ENCODE data around the gene BIN1.

The BIN1 gene

DNA sequence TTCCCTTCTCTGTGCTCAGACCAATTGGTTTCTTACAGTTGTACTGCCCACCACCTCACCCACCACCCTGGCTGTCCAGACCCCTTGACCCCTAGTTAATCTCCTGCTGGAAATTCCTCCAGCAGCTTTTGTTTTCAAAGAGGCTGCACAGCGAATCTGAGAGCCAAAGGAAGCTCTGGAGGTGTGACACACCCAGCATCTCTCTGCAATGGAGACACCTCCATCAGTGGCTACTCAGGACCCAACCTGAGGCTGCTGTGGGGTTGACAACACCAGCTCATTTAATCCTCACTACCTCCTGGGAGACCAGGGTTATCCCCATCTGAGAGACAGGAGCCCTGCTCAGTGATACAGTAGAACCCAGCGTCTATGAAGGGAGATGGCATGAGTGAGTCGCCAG is 86.4 kb downstream of the BIN1 start:
- no peak for DNase-seq (ENCODE audit: low spot score)

DNA sequence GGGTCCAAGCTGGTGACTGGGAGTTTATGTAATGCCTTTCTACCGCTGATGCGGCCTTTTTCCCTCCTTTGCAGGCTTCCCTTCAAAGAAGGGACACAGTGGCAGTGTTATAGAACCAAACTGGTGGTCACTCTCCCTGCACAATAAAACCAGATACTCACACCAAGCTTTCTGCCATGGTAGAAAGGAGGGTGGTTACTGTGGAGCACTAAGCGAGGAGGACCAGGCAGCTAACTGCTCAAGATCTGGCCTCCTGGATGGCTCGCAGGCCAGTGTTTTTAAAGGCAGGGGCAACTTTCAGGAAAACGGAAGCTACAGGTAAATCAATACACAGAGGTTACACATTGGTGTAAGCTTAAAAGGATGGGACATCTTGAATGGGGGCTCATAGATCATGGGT is 89.4 kb downstream of the BIN1 start:
- no peak for DNase-seq (ENCODE audit: low spot score)

DNA sequence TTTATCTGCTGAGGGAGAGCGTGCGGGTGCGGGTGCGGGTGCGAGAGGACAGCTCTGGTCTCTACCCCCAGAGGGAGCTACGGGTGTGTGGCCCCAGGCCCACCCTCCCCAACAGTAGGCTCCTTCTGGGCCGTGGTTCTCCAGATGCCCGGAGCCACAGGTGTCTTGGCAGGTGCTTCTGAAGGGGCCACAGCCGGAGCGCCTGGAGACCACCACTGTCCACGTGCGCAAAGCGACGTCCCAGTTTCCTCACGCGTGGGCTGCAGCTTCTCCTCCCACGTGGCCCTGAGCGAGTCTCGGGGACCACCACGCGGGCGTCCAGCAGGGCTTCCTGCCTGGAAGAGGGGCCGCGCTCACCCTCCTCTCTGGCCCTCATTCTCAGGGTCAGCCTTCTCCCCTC is 90.6 kb downstream of the BIN1 start:
- no peak for DNase-seq (ENCODE audit: low spot score)

GRCh38 chr2:127015106-127015910 is 91.6 kb downstream of the BIN1 start:
- DNase-seq (ENCODE audit: low spot score): no peak

GRCh38 chr2:127014630-127015029 is 92.3 kb downstream of the BIN1 start:
- DNase-seq (ENCODE audit: low spot score): no peak

DNA sequence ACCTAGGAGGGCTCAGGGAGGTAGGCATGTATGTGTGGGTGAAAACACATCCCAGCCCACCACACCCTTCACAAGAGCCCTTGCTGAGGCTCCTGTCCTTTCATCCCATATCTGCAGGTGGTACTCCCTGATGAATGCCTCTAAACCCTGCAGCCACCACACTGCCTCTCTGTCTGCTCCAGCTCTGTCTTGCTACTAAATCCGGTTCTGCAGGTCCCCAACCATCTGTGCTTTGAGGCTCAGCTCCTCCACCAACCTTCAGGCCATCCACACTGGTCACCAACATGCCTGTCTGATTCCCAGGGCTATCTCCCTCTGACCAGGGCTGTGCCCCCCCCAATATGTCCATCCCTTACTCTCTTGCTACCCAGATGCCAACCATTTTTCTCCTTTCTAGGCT is 92.7 kb downstream of the BIN1 start:
- no peak for DNase-seq (ENCODE audit: low spot score)

GRCh38 chr2:127012868-127013267 is 94.1 kb downstream of the BIN1 start:
- DNase-seq (ENCODE audit: low spot score): no peak

DNA sequence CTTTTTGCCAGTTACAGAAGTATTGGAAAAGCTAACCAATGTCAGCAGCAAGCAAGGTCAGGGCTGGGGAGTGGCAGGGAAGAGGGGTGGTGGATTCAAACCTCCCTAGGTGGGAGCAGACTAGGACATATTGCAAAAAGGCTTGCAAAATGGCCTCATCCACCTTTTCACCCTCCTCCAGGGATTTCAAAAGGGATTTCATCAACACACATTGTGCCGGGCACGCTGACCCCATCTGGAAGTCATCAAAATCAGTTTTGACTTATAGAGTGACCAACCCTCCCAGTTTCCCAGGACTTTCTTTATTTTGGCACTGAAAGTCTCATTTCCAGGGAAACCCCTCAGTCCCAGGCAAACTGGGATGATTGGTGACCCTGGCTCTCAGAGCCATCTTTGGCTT is 94.7 kb downstream of the BIN1 start:
- no peak for DNase-seq (ENCODE audit: low spot score)

DNA sequence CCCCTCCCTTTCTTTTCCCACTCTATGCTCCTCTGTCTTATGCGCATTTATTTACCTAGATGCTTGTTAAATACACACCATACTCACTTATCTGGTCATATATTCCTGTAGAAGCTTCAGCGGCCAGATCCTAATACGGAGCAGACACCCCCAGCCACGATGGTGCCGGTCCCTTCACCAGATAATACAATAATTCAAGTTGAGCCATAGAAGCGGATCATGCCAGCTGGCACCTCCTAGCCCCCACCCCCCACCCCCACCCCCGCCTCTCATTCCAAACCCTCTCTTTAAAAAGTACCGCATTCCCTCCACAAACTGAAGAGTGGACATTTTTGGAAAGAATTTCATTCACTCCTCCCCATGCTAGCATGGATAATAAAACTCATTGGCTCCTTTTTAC is 95.2 kb downstream of the BIN1 start:
- DNase-seq (ENCODE audit: low spot score): no peak

DNA sequence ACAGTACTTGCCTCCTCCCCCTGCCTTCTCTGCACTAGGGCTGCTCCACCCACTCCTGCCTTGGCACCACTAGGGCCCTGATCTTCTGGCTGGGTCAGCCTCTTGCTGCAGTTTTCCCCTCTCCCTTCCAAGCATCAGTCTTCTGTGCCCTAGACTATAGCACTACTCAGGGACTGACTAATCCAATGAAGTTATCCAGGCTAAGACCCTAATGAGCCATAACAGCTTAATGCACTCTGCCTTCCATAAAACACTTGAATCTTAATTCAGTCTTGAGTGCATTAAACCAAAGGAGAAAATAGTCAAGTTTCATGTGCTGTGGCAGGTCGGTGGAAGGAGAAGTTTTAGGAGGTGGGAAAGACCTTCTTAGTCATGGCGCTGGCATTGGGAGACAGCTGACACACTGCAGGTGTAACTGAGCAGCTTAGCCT is 95.7 kb downstream of the BIN1 start:
- DNase-seq (ENCODE audit: low spot score): no peak

DNA sequence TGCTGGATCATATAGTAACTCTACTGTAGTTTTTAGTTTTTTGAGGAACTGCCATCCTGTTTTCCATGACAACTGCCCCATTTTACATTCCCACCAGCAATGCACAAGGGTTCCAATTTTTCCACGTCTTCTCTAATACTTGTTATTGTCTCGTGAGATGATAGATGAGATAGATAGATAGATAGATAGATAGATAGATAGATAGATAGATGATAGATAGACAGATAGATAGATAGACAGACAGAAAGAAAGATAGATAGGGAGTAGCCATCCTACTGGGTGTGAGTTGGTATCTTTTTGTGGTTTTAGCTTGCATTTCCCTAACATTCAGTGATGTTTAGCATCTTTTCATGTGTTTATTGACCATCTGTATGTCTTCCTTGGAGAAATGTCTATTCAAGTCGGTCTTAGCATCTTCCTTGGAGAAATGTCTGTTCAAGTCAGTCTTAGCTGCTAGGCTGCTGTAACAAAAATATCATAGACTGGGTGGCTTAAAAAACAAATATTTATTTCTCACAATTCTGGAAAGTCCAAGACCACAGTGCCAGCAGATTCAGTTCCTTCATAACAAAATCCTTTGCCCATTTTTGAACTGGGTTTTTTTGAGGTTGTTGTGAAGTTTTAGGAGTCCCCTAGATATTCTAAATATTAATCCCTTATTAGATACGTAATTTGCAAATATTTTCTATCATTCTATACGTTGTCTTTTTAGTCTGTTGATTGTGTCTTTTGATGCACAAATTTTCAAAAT is 98.5 kb downstream of the BIN1 start:
- DNase-seq (ENCODE audit: low spot score): no peak

GRCh38 chr2:127007652-127008051 is 99.3 kb downstream of the BIN1 start:
- no peak for DNase-seq (ENCODE audit: low spot score)

DNA sequence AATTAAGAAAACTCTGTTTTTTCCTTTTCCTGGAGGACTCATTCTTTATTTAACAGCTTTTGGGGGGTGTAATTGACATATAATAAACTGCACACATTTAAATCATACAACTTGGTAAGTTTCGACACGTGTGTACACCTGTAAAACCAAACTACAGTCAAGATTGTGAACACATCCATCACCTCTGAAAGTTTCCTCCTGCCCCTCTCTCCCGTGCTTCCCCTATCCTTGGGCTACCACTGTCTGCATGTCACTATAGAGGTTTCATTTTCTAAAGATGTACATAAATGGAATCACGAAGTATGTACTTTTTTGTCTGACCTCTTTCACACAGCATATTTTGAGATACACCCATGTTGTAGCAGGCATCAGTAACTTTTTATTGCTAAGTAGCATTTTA is 100.0 kb downstream of the BIN1 start:
- no peak for DNase-seq (ENCODE audit: low spot score)

DNA sequence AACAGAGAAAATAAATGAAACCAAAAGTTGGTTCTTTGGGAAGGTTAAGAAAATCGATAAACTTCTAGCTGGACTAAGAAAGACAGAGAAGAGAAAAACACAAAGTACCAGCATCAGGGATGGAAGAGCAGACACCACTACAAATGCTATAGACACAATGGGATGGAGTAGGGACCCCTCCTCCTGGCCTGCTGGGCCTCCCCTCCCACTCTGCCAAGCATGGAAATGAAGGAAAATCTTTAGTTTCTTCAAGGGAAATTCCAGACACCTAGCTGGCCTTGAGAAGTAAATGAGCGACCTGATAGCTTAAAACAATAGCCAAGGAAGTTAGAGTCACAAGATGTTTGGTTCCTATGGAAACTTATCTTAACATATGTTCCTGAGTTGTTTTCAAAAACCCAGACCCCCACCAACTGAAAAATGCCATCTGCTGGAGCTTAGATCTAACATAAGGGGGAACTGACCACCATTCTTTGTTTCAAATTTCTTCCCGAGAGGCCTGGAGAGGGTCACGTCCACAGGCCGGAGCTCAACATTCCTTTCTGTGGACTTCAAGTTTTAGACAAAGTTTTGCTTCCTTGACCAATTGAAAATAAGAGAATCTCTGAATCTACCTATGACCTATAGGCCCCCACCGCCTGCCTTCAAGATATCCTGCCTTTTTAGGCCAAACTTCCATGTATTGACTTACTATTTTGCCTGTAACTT is 101.9 kb downstream of the BIN1 start:
- DNase-seq (ENCODE audit: low spot score): no peak

DNA sequence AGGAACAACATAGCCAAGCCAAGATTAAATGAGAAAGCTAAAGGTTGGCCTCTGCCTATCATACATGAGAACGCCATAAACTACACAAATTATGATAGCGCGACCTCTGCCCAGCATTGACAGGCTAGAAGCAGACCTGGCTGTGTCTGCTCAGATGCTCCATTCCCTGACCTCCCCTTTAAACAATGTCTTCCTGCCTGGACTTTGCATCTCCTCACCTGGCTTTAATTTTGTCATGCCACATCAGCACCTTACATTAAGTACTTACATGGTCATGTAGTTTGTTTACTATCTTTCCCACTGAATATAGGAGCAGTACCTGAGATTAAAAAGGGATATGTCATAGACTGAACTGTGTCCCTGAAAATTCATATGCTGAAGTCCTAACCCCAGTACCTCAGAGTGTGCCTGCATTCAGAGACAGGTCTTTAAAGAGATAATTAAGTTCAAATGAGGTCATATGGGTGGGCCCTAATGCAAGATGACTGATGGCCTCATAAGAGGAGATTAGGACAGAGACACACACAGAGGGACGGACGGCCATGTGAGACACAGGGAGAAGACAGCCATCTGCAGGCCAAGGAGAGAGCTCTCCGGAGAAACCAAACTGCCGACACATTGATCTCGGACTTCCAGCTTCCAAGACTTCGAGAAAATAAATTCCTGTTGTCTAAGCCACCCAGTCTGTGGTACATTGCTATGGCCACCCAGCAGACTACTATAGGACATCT is 103.7 kb downstream of the BIN1 start:
- DNase-seq (ENCODE audit: low spot score): no peak

- DNase-seq (ENCODE audit: low spot score): no peak
These were observed 105.2 kb downstream of the BIN1 start for GRCh38 chr2:127001751-127002150.

DNA sequence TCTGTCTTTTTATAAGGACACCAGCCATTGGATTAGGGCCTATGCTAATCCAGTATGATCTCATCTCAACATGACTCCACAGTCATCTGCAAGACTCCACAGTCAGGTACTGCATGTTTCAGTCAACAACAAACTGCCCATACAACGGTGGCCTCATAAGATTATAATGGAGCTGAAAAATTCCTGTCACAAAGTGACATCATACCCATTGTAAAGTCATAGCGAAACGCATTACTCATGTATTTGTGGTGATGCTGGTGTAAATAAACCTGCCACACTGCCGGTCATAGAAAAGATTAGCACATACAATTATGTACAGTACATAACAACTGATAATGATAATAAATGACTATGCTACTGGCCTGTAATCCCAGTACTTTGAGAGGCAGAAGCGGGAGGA is 106.0 kb downstream of the BIN1 start:
- no peak for DNase-seq (ENCODE audit: low spot score)

DNA sequence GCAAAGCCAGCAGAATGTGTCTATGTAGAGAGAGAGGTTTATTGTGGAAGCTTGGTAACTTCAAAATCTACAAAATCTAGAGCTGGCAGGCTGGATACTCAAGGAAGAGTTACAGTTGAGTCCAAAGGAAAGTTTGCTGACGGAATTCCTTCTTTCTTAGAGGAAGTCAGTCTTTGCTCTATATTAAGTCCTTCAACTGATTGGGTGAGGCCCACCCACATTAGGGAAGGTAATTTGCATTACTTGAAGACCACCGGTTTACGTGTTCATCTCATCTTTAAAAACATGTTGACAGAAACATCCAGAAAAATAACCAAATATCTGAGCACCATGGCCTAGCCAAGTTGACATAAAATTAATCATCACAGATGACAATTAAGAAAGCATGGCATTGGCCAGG is 106.8 kb downstream of the BIN1 start:
- no peak for DNase-seq (ENCODE audit: low spot score)

GRCh38 chr2:126999106-126999756 is 107.7 kb downstream of the BIN1 start:
- no peak for DNase-seq (ENCODE audit: low spot score)

- DNase-seq (ENCODE audit: low spot score): no peak
These were observed 108.5 kb downstream of the BIN1 start for GRCh38 chr2:126998486-126998885.

All from HuH-7.5 (cell line).